Neural progenitor cell (in vitro differentiated cells): Measurements from ENCODE around the gene KIRREL3.

Experiments used
- CTCF ChIP-seq: fragments of 200-600 bp; sonication (generic); IDR thresholded peaks from 2 replicates; pipeline ENCODE4 v1.5.1; 2017; ENCODE audit warnings: antibody characterized with exemption, mild to moderate bottlenecking
- EZH2 ChIP-seq: fragments of 200-600 bp; sonication (generic); IDR thresholded peaks from 2 replicates; pipeline ENCODE4 v1.6.1; 2017; ENCODE audit warnings: antibody characterized with exemption, mild to moderate bottlenecking, moderate library complexity
- EZH2phosphoT487 ChIP-seq: fragments of 200-600 bp; sonication (generic); IDR thresholded peaks from 2 replicates; pipeline ENCODE4 v1.6.1; 2017; ENCODE audit warnings: antibody characterized with exemption

- TF ChIP-seq CTCF, result no peak
- no peak for TF ChIP-seq EZH2
- TF ChIP-seq EZH2phosphoT487, result no peak
Measured at GRCh38 chr11:126407101-126407521, 593.5 kb downstream of the KIRREL3 start.
